HG02981 (cell line): Measurements from ENCODE around the gene SGTA.

Source experiments
- ATAC-seq: cut with Tn5 transposase; IDR thresholded peaks from one replicate; pipeline ENCODE4 v1.9.1; 2021; ENCODE audit warnings: mild to moderate bottlenecking, moderate library complexity; ENCODE audit not compliant: unreplicated experiment

Gene SGTA

DNA sequence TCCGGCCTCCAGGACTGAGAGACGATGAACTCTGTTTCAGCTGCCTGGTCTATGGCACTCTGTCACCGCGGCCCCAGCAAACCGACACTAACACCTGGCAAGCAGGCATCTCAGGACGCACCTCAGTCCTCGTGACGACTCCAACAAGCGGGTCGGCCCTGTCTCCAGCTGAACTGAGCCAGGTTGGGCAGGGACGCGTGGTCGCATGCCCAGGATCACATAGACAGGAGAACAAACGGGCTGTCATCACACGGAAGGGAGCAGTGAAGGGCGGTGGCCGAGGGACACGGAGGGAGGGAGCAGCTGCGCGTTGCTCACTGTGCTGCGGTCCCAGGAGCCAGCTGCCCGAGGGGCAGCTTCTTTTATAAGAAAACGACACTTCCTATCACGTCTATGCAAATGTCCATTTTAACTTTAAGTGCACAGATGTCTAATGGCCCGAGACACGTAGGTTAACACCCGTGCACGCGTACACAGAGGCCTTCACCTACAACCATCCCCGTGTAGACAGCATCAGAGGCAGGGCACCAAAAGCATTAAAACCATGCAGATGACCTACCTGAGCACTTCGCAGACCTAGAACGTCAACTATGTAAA, 8.9 kb downstream of the SGTA start:
- no peak for ATAC-seq

GRCh38 chr19:2771786-2772674, 11.0 kb downstream of the SGTA start:
- ATAC-seq = no peak

DNA sequence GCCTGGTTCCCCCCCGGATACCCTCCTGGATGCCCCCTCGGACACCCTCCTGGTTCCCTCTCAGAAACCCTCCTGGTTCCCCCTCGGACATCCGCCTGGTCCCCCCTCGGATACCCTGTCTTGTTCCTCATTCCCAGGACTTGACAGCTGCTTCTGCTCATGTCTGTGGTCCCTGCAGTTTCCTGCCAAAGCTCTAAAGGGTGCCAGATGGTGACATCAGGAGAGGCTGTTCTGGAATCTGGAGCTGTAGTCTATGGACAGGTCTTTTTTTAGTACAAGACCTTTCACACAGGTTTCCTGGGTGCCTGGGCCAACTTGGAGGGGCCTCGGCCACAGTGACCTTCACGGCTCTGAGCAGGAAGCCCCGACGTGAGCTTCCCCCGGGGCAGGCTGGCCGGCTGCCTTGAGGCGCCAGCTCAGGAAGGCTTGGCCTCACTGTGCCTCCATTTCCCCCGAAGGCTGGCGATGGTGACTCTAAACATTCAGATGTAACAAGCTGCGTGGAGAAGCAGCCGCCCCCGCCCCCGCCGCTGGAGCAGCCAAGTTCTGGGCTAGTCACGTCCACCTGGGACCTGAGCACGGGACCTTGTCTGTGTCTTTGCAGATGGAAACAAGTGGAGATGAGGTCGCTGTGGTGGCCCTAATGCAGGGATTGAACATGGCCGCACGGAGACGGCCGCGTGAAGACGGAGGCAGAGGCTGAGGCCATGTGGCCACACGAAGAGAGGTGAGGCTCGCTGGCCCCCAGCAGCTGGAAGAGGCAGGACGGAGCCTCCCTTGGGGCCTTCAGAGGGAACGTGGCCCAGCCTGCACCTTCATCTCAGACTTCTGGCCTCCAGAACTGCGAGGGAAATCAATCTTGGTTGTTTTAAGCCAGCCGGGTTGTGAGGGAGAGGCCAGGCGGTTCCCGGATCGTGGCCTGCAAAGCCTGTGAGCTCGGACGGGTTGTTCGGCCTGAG, 12.7 kb downstream of the SGTA start:
- ATAC-seq = no peak

- no peak for ATAC-seq
These were observed 13.9 kb downstream of the SGTA start for GRCh38 chr19:2769218-2769617.

DNA sequence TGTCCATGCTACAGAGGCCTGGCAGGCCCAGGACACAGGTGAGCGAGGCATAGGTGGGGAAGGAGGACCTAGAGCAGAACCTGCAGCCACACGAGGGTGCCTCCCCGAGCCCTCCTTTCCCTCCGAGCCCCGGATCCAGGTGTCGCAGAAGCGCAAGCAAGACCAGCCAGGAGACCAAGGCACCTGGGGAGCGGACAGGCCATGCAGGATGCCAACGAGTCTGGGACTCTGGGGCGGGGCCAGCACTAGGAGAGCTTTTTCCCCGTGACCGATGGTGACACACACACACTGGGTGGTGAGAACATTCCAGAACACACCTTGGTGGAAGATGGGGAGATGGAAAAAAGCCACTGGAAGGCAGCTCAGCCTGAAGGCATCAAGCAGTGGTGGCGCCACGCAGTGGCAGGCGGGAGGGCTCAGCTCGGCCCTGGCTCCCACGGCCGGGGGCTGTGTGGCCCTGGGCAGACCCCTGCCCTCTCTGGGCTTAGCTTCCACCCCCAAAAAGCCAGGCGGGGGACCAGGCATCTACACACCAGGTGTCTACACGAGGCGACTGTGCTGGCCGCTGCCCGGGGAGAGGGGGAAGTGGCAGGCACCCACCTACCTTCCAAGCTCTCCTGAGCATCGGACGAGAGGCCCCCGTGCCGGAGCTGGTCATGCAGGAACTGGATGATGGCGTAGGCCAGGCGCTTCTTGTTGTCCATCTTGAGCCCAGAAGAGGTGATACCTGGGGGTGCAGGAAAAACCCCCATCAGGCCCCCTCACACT, 14.5 kb downstream of the SGTA start:
- ATAC-seq = no peak

- ATAC-seq = no peak
These were observed 15.4 kb downstream of the SGTA start for GRCh38 chr19:2767688-2768087.

DNA sequence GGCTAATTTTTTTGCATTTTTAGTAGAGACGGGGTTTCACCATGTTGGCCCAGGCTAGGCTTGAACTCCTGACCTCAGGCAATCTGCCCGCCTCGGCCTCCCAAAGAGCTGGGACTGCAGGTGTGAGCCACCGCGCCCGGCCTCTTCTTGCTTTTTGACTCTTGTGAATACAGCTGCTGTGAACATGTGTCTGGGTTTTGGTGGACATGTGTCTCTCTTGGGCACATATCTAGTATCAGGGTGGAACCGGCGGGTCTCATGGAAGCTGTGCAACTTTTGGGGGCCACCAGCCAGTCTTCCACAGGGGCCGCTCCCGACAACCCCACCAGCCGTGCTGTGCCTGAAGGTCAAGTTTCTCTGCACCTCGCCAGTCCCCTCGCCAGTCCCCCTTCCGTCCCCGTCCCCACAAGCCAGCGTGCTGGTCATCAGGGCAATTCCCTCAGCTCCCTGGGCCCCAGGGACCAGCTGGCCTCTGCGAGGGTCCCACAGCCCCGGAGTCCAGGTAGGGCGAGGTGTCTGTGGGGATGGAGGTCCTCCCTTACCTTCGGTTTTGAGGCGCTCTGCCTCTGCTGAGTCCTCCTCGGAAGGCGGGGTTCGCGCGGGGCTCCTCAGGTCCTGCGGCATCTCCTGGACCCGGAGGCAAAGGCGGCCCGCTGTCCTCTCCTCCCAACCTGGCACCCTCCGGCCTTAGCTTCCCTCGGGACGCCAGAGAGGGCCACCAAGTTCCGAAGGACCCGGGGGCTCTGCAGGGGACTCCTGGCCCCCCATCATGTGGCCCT, 16.3 kb downstream of the SGTA start:
- ATAC-seq = no peak

DNA sequence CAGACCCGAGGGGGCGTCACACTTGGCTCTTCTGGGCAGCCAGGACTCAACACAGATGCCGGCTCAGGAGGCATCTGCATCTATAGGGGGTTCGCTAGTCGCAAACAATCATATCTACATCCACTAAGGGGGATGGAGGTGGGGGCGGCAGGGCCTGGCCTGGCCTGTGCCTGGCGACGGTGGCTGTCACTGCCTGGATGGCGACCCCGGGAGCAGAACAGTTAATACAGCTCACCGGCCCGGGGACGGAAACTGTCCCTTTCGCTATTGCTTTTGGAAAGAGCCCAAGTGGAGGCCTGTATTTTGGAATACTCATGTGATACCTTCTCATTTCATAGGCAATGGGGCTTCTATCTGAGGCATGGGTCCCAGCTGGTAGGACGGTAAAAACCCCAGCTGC, 17.7 kb downstream of the SGTA start:
- no peak for ATAC-seq

DNA sequence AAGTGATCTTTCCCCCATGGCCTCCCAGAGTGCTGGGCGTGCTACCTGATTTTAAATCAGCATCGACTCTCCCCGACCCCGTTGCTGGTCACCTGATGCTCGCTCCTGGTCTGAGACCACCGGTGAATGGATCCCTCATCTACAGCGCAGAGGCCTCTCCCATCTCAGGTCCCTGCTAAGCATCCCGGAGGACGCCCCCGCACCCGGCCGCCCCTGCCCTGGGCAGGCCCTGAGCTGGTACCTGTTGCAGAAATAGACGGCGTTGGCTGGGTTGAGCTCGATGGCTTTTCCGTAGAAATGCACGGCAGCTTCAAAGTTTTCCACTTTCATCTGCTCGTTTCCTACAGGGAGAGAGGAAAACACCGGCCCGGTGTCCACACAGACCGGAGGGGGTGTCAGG, 18.1 kb downstream of the SGTA start:
- ATAC-seq = no peak

DNA sequence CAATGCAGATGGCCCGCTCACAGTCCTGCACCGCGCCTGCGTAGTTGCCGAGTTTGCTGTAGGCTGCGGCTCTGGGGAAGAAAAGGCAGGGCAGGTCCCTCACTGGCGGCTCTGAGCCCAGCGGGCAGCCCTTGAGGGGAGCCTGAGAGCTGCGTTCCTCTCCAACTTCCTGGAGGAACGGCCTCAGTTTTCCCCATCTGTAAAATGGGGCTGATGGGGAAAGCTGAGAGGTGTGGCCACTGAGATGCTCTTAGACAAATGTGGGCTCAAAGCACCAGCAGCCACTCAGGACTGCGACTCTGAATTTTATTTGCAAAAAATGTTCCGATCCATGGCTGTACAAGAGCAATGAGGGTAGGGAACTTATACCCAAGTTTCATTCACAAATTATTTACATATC, 19.4 kb downstream of the SGTA start:
- ATAC-seq = no peak

GRCh38 chr19:2762783-2763496, 20.1 kb downstream of the SGTA start:
- ATAC-seq = no peak

- ATAC-seq = no peak
These were observed 20.9 kb downstream of the SGTA start for GRCh38 chr19:2761876-2762782.

GRCh38 chr19:2761309-2761677, 21.8 kb downstream of the SGTA start:
- ATAC-seq = no peak

- no peak for ATAC-seq
These were observed 23.1 kb downstream of the SGTA start for GRCh38 chr19:2759965-2760364.

DNA sequence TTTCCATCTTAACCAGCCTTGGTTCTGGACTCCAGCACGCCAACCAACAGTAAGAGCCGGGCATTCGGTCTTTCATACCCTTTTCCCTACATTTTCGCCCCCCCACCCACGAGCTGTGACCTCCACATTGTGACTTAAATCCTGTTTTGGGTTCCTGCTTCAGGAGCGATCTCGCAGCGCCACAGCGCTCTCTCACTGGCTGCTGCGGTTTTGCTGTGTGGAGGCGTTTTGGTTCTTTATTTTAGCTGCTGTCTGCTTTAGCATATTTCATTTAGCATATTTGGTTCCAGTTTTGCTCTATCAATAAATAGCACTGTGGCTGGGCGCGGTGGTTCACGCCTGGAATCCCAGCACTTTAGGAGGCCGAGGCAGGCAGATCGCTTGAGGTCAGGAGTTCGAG, 23.7 kb downstream of the SGTA start:
- no peak for ATAC-seq

DNA sequence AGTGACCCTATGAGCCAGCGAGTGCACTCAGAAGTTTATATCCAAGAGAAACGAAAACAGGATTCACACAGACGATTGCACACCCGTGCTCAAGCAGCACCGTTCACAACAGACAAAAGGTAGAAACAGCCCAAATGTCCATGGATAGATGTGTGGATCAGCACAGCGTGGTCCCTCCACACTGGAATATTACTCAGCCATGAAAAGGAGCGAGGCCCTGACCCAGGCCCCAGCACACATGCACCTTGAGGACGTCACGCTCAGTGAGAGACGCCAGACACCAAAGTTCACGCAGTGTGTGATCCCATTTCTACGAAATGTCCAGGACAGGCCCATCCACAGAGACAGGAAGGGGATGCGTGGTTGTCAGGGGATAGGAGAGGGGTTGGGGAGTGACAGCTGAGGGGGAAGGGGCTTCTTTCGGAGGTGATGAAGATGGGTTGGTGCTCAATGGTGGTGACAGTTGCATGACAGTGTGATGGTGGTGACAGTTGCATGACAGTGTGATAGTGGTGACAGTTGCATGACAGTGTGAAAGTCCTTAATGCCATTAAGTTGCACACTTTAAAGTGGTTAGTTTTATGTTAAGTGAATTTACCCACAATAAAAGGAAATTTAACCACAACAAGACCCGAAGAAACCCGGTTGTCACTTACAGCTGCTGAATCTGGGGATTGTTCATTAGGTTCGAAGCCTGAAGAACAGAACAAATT, 24.3 kb downstream of the SGTA start:
- ATAC-seq = no peak
